Thyroid gland (tissue), 4 donors: ENCODE measurements around the gene PRR5.

Experiments
- POLR2A ChIP-seq, 2 donors: fragments of 450-650 bp; IDR thresholded peaks; one replicate each; pipeline ENCODE4 v1.6.1; 2017; ENCODE audit warnings: antibody characterized with exemption in 2 of 2, mild to moderate bottlenecking in 2 of 2, moderate library complexity in 1 of 2
- TF ChIP-seq, protein P1 (sequence below), 6 experiments: fragments of 200-600 bp in 3 of 6; fragments of 450-650 bp in 3 of 6; sonication (generic) in 3 of 6; IDR thresholded peaks; one replicate each; pipeline ENCODE4 v1.5.1; 2016 to 2019; ENCODE audit warnings: antibody characterized with exemption in 6 of 6, mild to moderate bottlenecking in 2 of 6, inconsistent platforms in 1 of 6, moderate library complexity in 1 of 6

DNA sequence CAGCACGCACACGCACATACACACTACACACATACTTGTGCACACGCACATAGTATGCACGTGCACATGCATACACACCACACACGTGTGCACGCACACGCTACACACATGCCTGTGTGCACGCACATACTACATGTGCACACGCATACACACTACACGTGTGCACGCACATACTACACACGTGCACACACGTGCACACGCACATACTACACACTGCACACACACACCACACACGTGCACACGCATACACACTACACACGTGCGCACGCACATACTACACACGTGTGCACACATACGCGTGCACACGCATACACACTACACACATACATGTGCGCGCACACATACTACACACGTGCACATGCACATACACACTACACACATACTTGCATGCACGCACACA, 30.7 kb downstream of the PRR5 start:
- TF ChIP-seq, protein P1, sequence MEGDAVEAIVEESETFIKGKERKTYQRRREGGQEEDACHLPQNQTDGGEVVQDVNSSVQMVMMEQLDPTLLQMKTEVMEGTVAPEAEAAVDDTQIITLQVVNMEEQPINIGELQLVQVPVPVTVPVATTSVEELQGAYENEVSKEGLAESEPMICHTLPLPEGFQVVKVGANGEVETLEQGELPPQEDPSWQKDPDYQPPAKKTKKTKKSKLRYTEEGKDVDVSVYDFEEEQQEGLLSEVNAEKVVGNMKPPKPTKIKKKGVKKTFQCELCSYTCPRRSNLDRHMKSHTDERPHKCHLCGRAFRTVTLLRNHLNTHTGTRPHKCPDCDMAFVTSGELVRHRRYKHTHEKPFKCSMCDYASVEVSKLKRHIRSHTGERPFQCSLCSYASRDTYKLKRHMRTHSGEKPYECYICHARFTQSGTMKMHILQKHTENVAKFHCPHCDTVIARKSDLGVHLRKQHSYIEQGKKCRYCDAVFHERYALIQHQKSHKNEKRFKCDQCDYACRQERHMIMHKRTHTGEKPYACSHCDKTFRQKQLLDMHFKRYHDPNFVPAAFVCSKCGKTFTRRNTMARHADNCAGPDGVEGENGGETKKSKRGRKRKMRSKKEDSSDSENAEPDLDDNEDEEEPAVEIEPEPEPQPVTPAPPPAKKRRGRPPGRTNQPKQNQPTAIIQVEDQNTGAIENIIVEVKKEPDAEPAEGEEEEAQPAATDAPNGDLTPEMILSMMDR (IDR thresholded peaks at IDR 0.05) = no peak
- no peak for TF ChIP-seq POLR2A (IDR thresholded peaks at IDR 0.05)
